ENCODE measurements around the gene ADGRE1. TPM values are rescaled to one million over a fixed set of nuclear protein-coding genes. Genes with fewer than 3 reads are reported as not detected.
"Not testable (repeated sequence)": the region's sequence is repeated elsewhere in the genome, so short reads cannot be mapped to it uniquely, and the experiment has no call there.

Gene ADGRE1
- total RNA-seq (2014; rRNA removed; shearing (Covaris generic)): not detected in 2 replicates

GRCh38 chr19:6887316-6887715, at the start of gene ADGRE1:
Gene ADGRE1 (plus strand): TSS chr19:6887579. CDS start chr19:6887609, 30 bp downstream.
- no peak for DNase-seq (ENCODE audit: low spot score)
- in situ Hi-C loops (cut with HindIII; ENCODE audit: low sequenced_read_pairs): no loop called here

GRCh38 chr19:6838062-6838655, 49.2 kb upstream of the ADGRE1 start:
- DNase-seq (ENCODE audit: low spot score): no peak
- in situ Hi-C loops (cut with HindIII; ENCODE audit: low sequenced_read_pairs): no loop called here

- no peak for DNase-seq (ENCODE audit: low spot score)
- in situ Hi-C loops (cut with HindIII; ENCODE audit: low sequenced_read_pairs): no loop called here
Measured at GRCh38 chr19:6842871-6843607, 44.3 kb upstream of the ADGRE1 start.

- DNase-seq (ENCODE audit: low spot score): no peak
- in situ Hi-C loops (cut with HindIII; ENCODE audit: low sequenced_read_pairs): no loop called here
Measured at GRCh38 chr19:6847828-6848200, 39.6 kb upstream of the ADGRE1 start.

DNA sequence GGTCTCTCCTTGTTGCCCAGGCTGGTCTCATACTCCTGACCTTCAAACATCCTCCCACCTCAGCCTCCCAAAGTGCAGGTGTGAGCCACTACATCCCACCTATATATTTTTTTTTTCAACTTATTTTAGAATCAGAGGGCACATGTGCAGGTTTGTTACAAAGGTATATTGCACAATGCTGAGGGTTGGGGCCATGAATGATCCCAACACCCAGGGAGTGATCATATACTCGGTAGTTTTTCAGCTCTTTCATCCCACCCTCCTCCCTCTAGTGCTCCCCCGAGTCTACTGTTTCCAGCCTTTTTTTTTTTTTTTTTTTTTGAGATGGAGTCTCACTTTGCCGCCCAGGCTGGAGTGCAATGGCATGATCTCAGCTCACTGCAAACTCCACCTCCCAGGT, 38.4 kb upstream of the ADGRE1 start:
- DNase-seq (ENCODE audit: low spot score): no peak
- in situ Hi-C loops (cut with HindIII; ENCODE audit: low sequenced_read_pairs): no loop called here

GRCh38 chr19:6849876-6850275, 37.5 kb upstream of the ADGRE1 start:
- DNase-seq (ENCODE audit: low spot score): no peak
- in situ Hi-C loops (cut with HindIII; ENCODE audit: low sequenced_read_pairs): no loop called here

- in situ Hi-C loops (cut with HindIII; ENCODE audit: low sequenced_read_pairs): no loop called here
- DNase-seq (ENCODE audit: low spot score): no peak
Measured at GRCh38 chr19:6851359-6851758, 36.0 kb upstream of the ADGRE1 start.

- in situ Hi-C loops (cut with HindIII; ENCODE audit: low sequenced_read_pairs): no loop called here
- no peak for DNase-seq (ENCODE audit: low spot score)
Measured at GRCh38 chr19:6852001-6852400, 35.4 kb upstream of the ADGRE1 start.

DNA sequence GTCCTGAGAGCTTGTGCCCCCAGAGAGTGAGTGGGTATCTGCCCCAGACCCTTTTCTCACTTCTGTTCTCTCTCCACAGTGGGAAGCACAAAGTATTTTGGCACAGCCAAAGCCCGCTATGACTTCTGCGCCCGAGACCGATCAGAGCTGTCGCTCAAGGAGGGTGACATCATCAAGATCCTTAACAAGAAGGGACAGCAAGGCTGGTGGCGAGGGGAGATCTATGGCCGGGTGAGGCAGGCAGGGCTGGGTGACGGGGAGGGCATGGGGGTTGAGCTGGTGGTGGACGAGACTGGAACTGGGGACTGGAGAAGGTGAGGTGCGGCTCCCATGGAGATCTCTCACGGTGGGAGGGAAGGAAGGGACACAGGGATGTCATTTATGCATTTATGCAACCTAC, 33.5 kb upstream of the ADGRE1 start:
- in situ Hi-C loops (cut with HindIII; ENCODE audit: low sequenced_read_pairs): no loop called here
- no peak for DNase-seq (ENCODE audit: low spot score)

DNA sequence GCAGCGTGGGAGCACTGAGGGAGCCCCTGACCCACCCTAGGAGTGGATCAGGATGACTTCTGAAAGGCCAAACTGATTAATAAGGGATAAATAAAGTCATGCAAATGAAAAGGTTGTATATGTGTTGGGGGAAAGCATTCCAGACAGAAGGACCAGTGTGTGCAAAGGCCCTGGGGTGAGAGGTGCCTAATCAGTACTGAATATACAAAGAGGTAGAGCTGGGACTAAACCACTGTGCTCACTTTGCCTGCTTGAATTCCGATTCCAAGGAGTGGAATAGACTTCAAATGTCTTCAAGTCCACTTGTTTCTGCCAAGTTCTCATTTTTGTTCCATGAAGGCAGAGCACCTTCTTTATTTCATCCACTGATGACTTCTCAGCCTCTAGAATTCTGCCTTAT, 32.6 kb upstream of the ADGRE1 start:
- in situ Hi-C loops (cut with HindIII; ENCODE audit: low sequenced_read_pairs): no loop called here
- no peak for DNase-seq (ENCODE audit: low spot score)

- in situ Hi-C loops (cut with HindIII; ENCODE audit: low sequenced_read_pairs): no loop called here
- DNase-seq (ENCODE audit: low spot score): no peak
Measured at GRCh38 chr19:6856749-6857372, 30.5 kb upstream of the ADGRE1 start.

GRCh38 chr19:6861683-6862286, 25.6 kb upstream of the ADGRE1 start:
- in situ Hi-C loops (cut with HindIII; ENCODE audit: low sequenced_read_pairs): no loop called here
- DNase-seq (ENCODE audit: low spot score): no peak

DNA sequence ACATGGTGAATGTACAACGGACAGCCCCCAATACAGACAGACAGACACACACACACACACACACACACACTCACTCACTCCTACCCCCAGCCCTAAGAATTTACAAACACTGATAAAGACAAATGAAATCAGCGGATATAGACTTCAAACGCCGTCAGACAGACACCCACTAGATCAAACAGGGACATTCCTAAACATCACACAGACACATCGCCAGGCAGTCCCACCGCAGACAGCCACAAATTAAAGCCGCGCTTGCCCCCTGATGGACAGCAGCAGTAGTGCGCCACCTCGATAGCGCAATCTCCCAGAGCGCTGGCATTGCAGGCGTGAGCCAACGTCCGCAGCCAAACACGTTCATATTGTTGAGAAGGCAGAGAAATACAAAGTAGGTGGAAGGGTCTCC, 24.7 kb upstream of the ADGRE1 start:
- in situ Hi-C loops (cut with HindIII; ENCODE audit: low sequenced_read_pairs): no loop called here
- DNase-seq (ENCODE audit: low spot score): peak; percentile 42

- DNase-seq (ENCODE audit: low spot score): no peak
- in situ Hi-C loops (cut with HindIII; ENCODE audit: low sequenced_read_pairs): no loop called here
Measured at GRCh38 chr19:6864325-6864940, 22.9 kb upstream of the ADGRE1 start.

- in situ Hi-C loops (cut with HindIII; ENCODE audit: low sequenced_read_pairs): no loop called here
- DNase-seq (ENCODE audit: low spot score): no peak
Measured at GRCh38 chr19:6865849-6866248, 21.5 kb upstream of the ADGRE1 start.

DNA sequence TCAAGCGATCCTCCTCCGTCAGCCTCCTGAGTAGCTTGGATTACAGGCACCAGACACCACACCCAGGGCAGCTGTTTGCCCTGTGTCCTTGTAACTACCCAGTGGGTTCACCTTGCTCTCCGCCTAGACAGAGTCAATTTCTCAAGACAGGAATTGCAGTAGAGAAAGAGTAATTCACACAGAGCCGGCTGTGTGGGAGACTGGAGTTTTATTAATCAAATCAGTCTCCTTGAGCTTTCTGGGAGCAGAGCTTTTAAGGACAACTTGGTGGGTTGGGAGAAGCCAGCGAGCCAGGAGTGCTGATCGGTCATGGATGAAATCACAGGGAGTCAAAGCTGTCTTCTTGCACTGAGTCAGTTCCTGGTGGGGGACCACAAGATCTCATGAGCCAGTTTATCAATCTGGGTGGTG, 20.6 kb upstream of the ADGRE1 start:
- in situ Hi-C loops (cut with HindIII; ENCODE audit: low sequenced_read_pairs): no loop called here
- DNase-seq (ENCODE audit: low spot score): no peak

GRCh38 chr19:6868351-6868750, 19.0 kb upstream of the ADGRE1 start:
- in situ Hi-C loops (cut with HindIII; ENCODE audit: low sequenced_read_pairs): no loop called here
- no peak for DNase-seq (ENCODE audit: low spot score)

DNA sequence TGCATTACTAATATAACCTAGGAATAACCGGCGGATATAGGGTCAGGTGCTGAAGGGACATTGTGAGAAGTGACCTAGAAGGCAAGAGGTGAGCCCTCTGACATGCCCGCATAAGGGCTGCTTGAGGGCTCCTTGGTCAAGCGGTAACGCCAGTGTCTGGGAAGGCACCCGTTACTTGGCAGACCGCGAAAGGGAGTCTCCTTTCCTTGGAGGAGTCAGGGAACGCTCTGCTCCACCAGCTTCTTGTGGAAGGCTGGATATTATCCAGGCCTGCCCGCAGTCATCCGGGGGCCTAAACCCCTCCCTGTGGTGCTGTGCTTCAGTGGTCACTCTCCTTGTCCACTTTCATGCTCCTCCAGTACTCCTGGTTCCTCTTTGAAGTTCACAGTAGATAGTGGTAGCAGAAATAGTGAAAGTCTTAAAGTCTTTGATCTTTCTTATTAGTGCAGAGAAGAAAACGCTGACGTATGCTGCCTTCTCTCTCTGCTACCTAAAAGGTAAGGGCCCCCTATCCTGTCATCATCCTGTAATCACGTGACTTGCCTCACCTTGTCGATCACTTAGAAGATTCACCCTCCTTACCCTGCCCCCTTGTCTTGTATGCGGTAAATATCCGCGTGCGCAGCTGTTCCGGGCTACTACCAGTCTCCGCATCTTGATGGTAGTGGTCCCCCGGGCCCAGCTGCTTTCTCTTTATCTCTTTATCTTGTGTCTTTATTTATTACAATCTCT, 18.1 kb upstream of the ADGRE1 start:
- DNase-seq (ENCODE audit: low spot score); in situ Hi-C loops (cut with HindIII; ENCODE audit: low sequenced_read_pairs): not testable (repeated sequence)

- in situ Hi-C loops (cut with HindIII; ENCODE audit: low sequenced_read_pairs): no loop called here
- no peak for DNase-seq (ENCODE audit: low spot score)
Measured at GRCh38 chr19:6873708-6874431, 13.5 kb upstream of the ADGRE1 start.
